Neural cell (in vitro differentiated cells): ENCODE measurements around the gene ROBO4. TPM values are rescaled to one million over a fixed set of nuclear protein-coding genes. Genes with fewer than 3 reads are reported as not detected.

ENCODE experiments used
- H2AFZ ChIP-seq: fragments of 200-600, 300-800 bp; sonication (generic), shearing (Covaris generic); 2 replicates; pipeline ENCODE4 v1.6.0; 2014; ENCODE audit warnings: low read depth, mild to moderate bottlenecking, antibody characterized with exemption, low read length, moderate library complexity
- H3F3A ChIP-seq: fragments of 200-600 bp; shearing (Covaris generic); 2 replicates; pipeline ENCODE4 v1.6.1; 2016; ENCODE audit warnings: mild to moderate bottlenecking, moderate library complexity, mixed read lengths, antibody characterized with exemption, low read length; ENCODE audit not compliant: insufficient read depth, poor library complexity, severe bottlenecking
- H3K27ac ChIP-seq: fragments of 200-600, 300-800 bp; sonication (generic), shearing (Covaris generic); 2 replicates; pipeline ENCODE4 v1.5.1; 2014; ENCODE audit warnings: mild to moderate bottlenecking, low read length, moderate library complexity
- H3K27me3 ChIP-seq: fragments of 300-800, 200-600 bp; sonication (generic), shearing (Covaris generic); 2 replicates; pipeline ENCODE4 v1.6.0; 2014; ENCODE audit warnings: mild to moderate bottlenecking, low read depth, low read length, moderate library complexity; ENCODE audit not compliant: insufficient read depth
- H3K36me3 ChIP-seq: fragments of 300-800, 200-600 bp; sonication (generic), shearing (Covaris generic); 2 replicates; pipeline ENCODE4 v1.5.1; 2014; ENCODE audit warnings: mild to moderate bottlenecking, antibody characterized with exemption, low read length, moderate library complexity; ENCODE audit not compliant: insufficient read depth
- H3K4me2 ChIP-seq: fragments of 300-800, 200-600 bp; sonication (generic), shearing (Covaris generic); 2 replicates; pipeline ENCODE4 v1.6.0; 2014; ENCODE audit warnings: mild to moderate bottlenecking, low read length
- H3K4me3 ChIP-seq: fragments of 300-800, 200-600 bp; sonication (generic), shearing (Covaris generic); 2 replicates; pipeline ENCODE4 v1.5.1; 2014; ENCODE audit warnings: mild to moderate bottlenecking, low read length, moderate library complexity
- H3K79me2 ChIP-seq: fragments of 200-600 bp; shearing (Covaris generic); replicated peaks from 2 replicates; pipeline ENCODE4 v1.6.0; 2014; ENCODE audit warnings: mild to moderate bottlenecking, low read length, moderate library complexity; ENCODE audit not compliant: insufficient read depth
- H3K9ac ChIP-seq: fragments of 300-800, 200-600 bp; sonication (generic), shearing (Covaris generic); 2 replicates; pipeline ENCODE4 v1.6.1; 2016; ENCODE audit warnings: mild to moderate bottlenecking, low read length, mixed read lengths
- H3K9me2 ChIP-seq: fragments of 200-600 bp; shearing (Covaris generic); 2 replicates; pipeline ENCODE4 v1.6.1; 2016; ENCODE audit warnings: mild to moderate bottlenecking, low read length, mixed read lengths; ENCODE audit not compliant: insufficient read depth
- H3K9me3 ChIP-seq: fragments of 200-600, 300-800 bp; sonication (generic), shearing (Covaris generic); 2 replicates; pipeline ENCODE4 v1.6.1; 2016; ENCODE audit warnings: mild to moderate bottlenecking, mixed run types, low read length, moderate library complexity, mixed read lengths
- H4K20me1 ChIP-seq: fragments of 200-600 bp; shearing (Covaris generic); 2 replicates; pipeline ENCODE4 v1.6.1; 2016; ENCODE audit warnings: mild to moderate bottlenecking, mixed run types; ENCODE audit not compliant: insufficient read depth
- CTCF ChIP-seq: fragments of 450-650 bp; IDR thresholded peaks from 2 replicates; pipeline ENCODE4 v1.5.1; 2014; ENCODE audit warnings: antibody characterized with exemption, mild to moderate bottlenecking, moderate library complexity; ENCODE audit not compliant: poor library complexity, severe bottlenecking
- EP300 ChIP-seq: fragments of 450-650 bp; conservative IDR thresholded peaks from 2 replicates; pipeline ENCODE4 v1.6.1; 2014; ENCODE audit warnings: antibody characterized with exemption, mild to moderate bottlenecking, moderate library complexity; ENCODE audit not compliant: poor library complexity, severe bottlenecking
- EZH2 ChIP-seq: fragments of 200-600, 300-800 bp; shearing (Covaris generic), sonication (generic); IDR thresholded peaks from 2 replicates; pipeline ENCODE4 v1.6.1; 2014; ENCODE audit warnings: antibody characterized with exemption, low read length, borderline replicate concordance, mild to moderate bottlenecking; ENCODE audit not compliant: insufficient read depth, poor library complexity, severe bottlenecking
- MXI1 ChIP-seq: fragments of 450-650 bp; conservative IDR thresholded peaks from 2 replicates; pipeline ENCODE4 v1.6.1; 2014; ENCODE audit warnings: antibody characterized with exemption, mild to moderate bottlenecking; ENCODE audit not compliant: poor library complexity, severe bottlenecking
- POLR2AphosphoS5 ChIP-seq: IDR thresholded peaks from 2 replicates; pipeline ENCODE4 v1.6.1; 2012
- RAD21 ChIP-seq: fragments of 450-650 bp; conservative IDR thresholded peaks from 2 replicates; pipeline ENCODE4 v1.6.1; 2014; ENCODE audit warnings: antibody characterized with exemption, mild to moderate bottlenecking, moderate library complexity
- SMC3 ChIP-seq: fragments of 450-650 bp; conservative IDR thresholded peaks from 2 replicates; pipeline ENCODE4 v1.6.1; 2014; ENCODE audit warnings: antibody characterized with exemption, mild to moderate bottlenecking, moderate library complexity; ENCODE audit not compliant: poor library complexity
- TAF1 ChIP-seq: IDR thresholded peaks from 2 replicates; pipeline ENCODE4 v1.6.1; 2012; ENCODE audit warnings: low read depth
- polyA plus RNA-seq: library from polyadenylated mRNA; depleted of rRNA; stranded (reverse); fragments of >200 nt; gene quantifications from 2 replicates; pipeline ENCODE4 v1.2.3, GENCODE V29; 2014
- TF ChIP-seq, protein P1 (sequence below): IDR thresholded peaks from 2 replicates; pipeline ENCODE4 v1.6.1; 2012; ENCODE audit warnings: borderline replicate concordance

The ROBO4 gene
- polyA plus RNA-seq, 1 donor from 2014 or later, result not detected

- no peaks in the 10 kb centered on the region for H3K36me3 ChIP-seq
- H3K27ac ChIP-seq, result no peak overlapping the region
Measured at GRCh38 chr11:124934862-124935547, 37.3 kb upstream of the ROBO4 start.

GRCh38 chr11:124930799-124931198 is 33.1 kb upstream of the ROBO4 start:
- Histone ChIP-seq H3K9ac (no peak overlapping the region), H3K4me3 (no peak overlapping the region)
- TF ChIP-seq SMC3 (no peak), EZH2 (no peak), TAF1 (no peak), RAD21 (no peak), MXI1 (no peak), CTCF (no peak), POLR2AphosphoS5 (no peak)

More at GRCh38 chr11:124934862-124935547, 37.3 kb upstream of the ROBO4 start:
- Histone ChIP-seq H3K27me3 (no peaks in the 10 kb centered on the region), H3K4me3 (no peak overlapping the region), H3K4me2 (no peak overlapping the region), H3K9ac (no peak overlapping the region), H3K9me3 (no peaks in the 10 kb centered on the region), H4K20me1 (no peaks in the 10 kb centered on the region), H3K79me2 (no peaks in the 10 kb centered on the region), H3K9me2 (no peaks in the 10 kb centered on the region), H2AFZ (no peak overlapping the region), H3F3A (no peaks in the 10 kb centered on the region)
- TF ChIP-seq TAF1 (no peak), RAD21 (no peak), EP300 (no peak), SMC3 (no peak), EZH2 (no peak), POLR2AphosphoS5 (no peak), MXI1 (no peak), CTCF (no peak)
- TF ChIP-seq, protein P1, sequence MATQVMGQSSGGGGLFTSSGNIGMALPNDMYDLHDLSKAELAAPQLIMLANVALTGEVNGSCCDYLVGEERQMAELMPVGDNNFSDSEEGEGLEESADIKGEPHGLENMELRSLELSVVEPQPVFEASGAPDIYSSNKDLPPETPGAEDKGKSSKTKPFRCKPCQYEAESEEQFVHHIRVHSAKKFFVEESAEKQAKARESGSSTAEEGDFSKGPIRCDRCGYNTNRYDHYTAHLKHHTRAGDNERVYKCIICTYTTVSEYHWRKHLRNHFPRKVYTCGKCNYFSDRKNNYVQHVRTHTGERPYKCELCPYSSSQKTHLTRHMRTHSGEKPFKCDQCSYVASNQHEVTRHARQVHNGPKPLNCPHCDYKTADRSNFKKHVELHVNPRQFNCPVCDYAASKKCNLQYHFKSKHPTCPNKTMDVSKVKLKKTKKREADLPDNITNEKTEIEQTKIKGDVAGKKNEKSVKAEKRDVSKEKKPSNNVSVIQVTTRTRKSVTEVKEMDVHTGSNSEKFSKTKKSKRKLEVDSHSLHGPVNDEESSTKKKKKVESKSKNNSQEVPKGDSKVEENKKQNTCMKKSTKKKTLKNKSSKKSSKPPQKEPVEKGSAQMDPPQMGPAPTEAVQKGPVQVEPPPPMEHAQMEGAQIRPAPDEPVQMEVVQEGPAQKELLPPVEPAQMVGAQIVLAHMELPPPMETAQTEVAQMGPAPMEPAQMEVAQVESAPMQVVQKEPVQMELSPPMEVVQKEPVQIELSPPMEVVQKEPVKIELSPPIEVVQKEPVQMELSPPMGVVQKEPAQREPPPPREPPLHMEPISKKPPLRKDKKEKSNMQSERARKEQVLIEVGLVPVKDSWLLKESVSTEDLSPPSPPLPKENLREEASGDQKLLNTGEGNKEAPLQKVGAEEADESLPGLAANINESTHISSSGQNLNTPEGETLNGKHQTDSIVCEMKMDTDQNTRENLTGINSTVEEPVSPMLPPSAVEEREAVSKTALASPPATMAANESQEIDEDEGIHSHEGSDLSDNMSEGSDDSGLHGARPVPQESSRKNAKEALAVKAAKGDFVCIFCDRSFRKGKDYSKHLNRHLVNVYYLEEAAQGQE, result no peak

More at GRCh38 chr11:124930799-124931198, 33.1 kb upstream of the ROBO4 start:
- Histone ChIP-seq H3F3A (no peaks in the 10 kb centered on the region), H4K20me1 (no peaks in the 10 kb centered on the region), H3K36me3 (no peaks in the 10 kb centered on the region), H3K9me2 (no peaks in the 10 kb centered on the region), H3K4me2 (no peak overlapping the region), H3K27ac (no peak overlapping the region), H3K9me3 (no peaks in the 10 kb centered on the region), H3K79me2 (no peaks in the 10 kb centered on the region), H3K27me3 (no peaks in the 10 kb centered on the region), H2AFZ (no peak overlapping the region)
